GM12874 (cell line): ENCODE measurements around the gene L3MBTL1.

ENCODE experiments used
- CTCF ChIP-seq: IDR thresholded peaks from 2 replicates; pipeline ENCODE4 v1.5.1; 2011; ENCODE audit warnings: low read depth, mild to moderate bottlenecking, control low read depth, low read length, moderate library complexity; ENCODE audit not compliant: insufficient read depth

The L3MBTL1 gene

GRCh38 chr20:43590392-43591303 lies 83.2 kb downstream of the L3MBTL1 start, which contains the start of gene IFT52:
Gene IFT52, plus strand, starts transcription at chr20:43590937. Its CDS starts 3,762 bp downstream, at chr20:43594699.
- no peak for TF ChIP-seq CTCF
